ENCODE results near the gene RBBP4.

RBBP4 gene

GRCh38 chr1:32718036-32718435 is 67.0 kb downstream of the RBBP4 start:
- no peak for DNase-seq
- no peak overlapping the region for H3K4me3 Mint-ChIP-seq
- no peak overlapping the region for H3K27ac Mint-ChIP-seq
- no peaks in the 10 kb centered on the region for H3K9me3 Mint-ChIP-seq
- peaks cover 14% of the 10 kb centered on the region for H3K4me1 Mint-ChIP-seq
- no peak for ATAC-seq
- H3K27me3 Mint-ChIP-seq, result peaks cover 14% of the 10 kb centered on the region

GRCh38 chr1:32718527-32718926 is 67.5 kb downstream of the RBBP4 start:
- H3K4me3 Mint-ChIP-seq, result no peak overlapping the region
- no peaks in the 10 kb centered on the region for H3K9me3 Mint-ChIP-seq
- DNase-seq (no peak), ATAC-seq (no peak)
- peaks cover 9% of the 10 kb centered on the region for H3K27me3 Mint-ChIP-seq
- no peak overlapping the region for H3K27ac Mint-ChIP-seq
- H3K4me1 Mint-ChIP-seq, result peaks cover 14% of the 10 kb centered on the region

- H3K27me3 Mint-ChIP-seq, result peaks cover 13% of the 10 kb centered on the region
- DNase-seq (no peak), ATAC-seq (peak; percentile 35)
- H3K4me3 Mint-ChIP-seq, result no peak overlapping the region
- no peak overlapping the region for H3K27ac Mint-ChIP-seq
- H3K9me3 Mint-ChIP-seq, result no peaks in the 10 kb centered on the region
- H3K4me1 Mint-ChIP-seq, result peaks cover 19% of the 10 kb centered on the region
These were observed 68.8 kb downstream of the RBBP4 start for GRCh38 chr1:32719681-32720275.

- Mint-ChIP-seq H3K9me3 (no peaks in the 10 kb centered on the region), H3K27me3 (peaks cover 20% of the 10 kb centered on the region), H3K4me1 (peaks cover 16% of the 10 kb centered on the region), H3K4me3 (no peak overlapping the region), H3K27ac (no peak overlapping the region)
- ATAC-seq, result peak; percentile 31
- DNase-seq, result no peak
These were observed 73.9 kb downstream of the RBBP4 start for GRCh38 chr1:32724678-32725614.

GRCh38 chr1:32725615-32725982 is 74.6 kb downstream of the RBBP4 start:
- ATAC-seq, result no peak
- Mint-ChIP-seq H3K27ac (no peak overlapping the region), H3K9me3 (no peaks in the 10 kb centered on the region)

GRCh38 chr1:32727876-32728275 is 76.9 kb downstream of the RBBP4 start:
- ATAC-seq (no peak), DNase-seq (no peak)
- H3K4me1 Mint-ChIP-seq, result peaks cover 16% of the 10 kb centered on the region
- H3K9me3 Mint-ChIP-seq, result no peaks in the 10 kb centered on the region
- H3K27me3 Mint-ChIP-seq, result peaks cover 13% of the 10 kb centered on the region
- H3K27ac Mint-ChIP-seq, result no peak overlapping the region
- no peak overlapping the region for H3K4me3 Mint-ChIP-seq

More at GRCh38 chr1:32725615-32725982, 74.6 kb downstream of the RBBP4 start:
- no peak for DNase-seq
- Mint-ChIP-seq H3K4me3 (no peak overlapping the region), H3K4me1 (peaks cover 16% of the 10 kb centered on the region), H3K27me3 (peaks cover 20% of the 10 kb centered on the region)

- DNase-seq (no peak), ATAC-seq (no peak)
- H3K9me3 Mint-ChIP-seq, result no peaks in the 10 kb centered on the region
- no peak overlapping the region for H3K27ac Mint-ChIP-seq
- H3K4me1 Mint-ChIP-seq, result peaks cover 16% of the 10 kb centered on the region
- H3K27me3 Mint-ChIP-seq, result peaks cover 13% of the 10 kb centered on the region
- no peak overlapping the region for H3K4me3 Mint-ChIP-seq
These were observed 77.5 kb downstream of the RBBP4 start for GRCh38 chr1:32728413-32729077.

- no peak for DNase-seq
- H3K4me3 Mint-ChIP-seq, result no peak overlapping the region
- peaks cover 20% of the 10 kb centered on the region for H3K4me1 Mint-ChIP-seq
- no peak overlapping the region for H3K27ac Mint-ChIP-seq
- ATAC-seq, result no peak
- no peaks in the 10 kb centered on the region for H3K9me3 Mint-ChIP-seq
- peaks cover 10% of the 10 kb centered on the region for H3K27me3 Mint-ChIP-seq
These were observed 78.4 kb downstream of the RBBP4 start for GRCh38 chr1:32729254-32730046.

- H3K9me3 Mint-ChIP-seq, result no peaks in the 10 kb centered on the region
- H3K4me3 Mint-ChIP-seq, result no peak overlapping the region
- peaks cover 5% of the 10 kb centered on the region for H3K4me1 Mint-ChIP-seq
- H3K27me3 Mint-ChIP-seq, result peaks cover 18% of the 10 kb centered on the region
- peak overlapping the region in 1 of 2 donors; percentile 42 for H3K27ac Mint-ChIP-seq
- ATAC-seq (no peak), DNase-seq (no peak)
These were observed 82.7 kb downstream of the RBBP4 start for GRCh38 chr1:32733582-32734321.

Measured in stimulated activated naive CD8-positive, alpha-beta T cell treated with anti-CD3 and anti-CD28 coated beads, Interleukin-15, amount 100 ng/mL, for 72 hours (primary cell).